Hepatocyte (in vitro differentiated cells): ENCODE results near the gene EPHB2.

Source experiments
- EZH2 ChIP-seq: fragments of 200-600 bp; sonication (generic); IDR thresholded peaks from 2 replicates; pipeline ENCODE4 v1.6.1; 2016; ENCODE audit warnings: antibody characterized with exemption, mild to moderate bottlenecking, borderline replicate concordance
- TF ChIP-seq, protein P1 (sequence below): fragments of 200-600 bp; sonication (generic); IDR thresholded peaks from 2 replicates; pipeline ENCODE4 v1.5.1; 2016; ENCODE audit warnings: antibody characterized with exemption, mild to moderate bottlenecking; ENCODE audit not compliant: poor library complexity

GRCh38 chr1:22875241-22875640 lies 164.6 kb downstream of the EPHB2 start:
- TF ChIP-seq, protein P1, sequence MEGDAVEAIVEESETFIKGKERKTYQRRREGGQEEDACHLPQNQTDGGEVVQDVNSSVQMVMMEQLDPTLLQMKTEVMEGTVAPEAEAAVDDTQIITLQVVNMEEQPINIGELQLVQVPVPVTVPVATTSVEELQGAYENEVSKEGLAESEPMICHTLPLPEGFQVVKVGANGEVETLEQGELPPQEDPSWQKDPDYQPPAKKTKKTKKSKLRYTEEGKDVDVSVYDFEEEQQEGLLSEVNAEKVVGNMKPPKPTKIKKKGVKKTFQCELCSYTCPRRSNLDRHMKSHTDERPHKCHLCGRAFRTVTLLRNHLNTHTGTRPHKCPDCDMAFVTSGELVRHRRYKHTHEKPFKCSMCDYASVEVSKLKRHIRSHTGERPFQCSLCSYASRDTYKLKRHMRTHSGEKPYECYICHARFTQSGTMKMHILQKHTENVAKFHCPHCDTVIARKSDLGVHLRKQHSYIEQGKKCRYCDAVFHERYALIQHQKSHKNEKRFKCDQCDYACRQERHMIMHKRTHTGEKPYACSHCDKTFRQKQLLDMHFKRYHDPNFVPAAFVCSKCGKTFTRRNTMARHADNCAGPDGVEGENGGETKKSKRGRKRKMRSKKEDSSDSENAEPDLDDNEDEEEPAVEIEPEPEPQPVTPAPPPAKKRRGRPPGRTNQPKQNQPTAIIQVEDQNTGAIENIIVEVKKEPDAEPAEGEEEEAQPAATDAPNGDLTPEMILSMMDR = no peak
- TF ChIP-seq EZH2 = no peak
